Neural cell (in vitro differentiated cells): ENCODE measurements around the gene C1orf226. TPM values are rescaled to one million over a fixed set of nuclear protein-coding genes. Genes with fewer than 3 reads are reported as not detected.

ENCODE experiments used
- H2AFZ ChIP-seq: fragments of 200-600, 300-800 bp; sonication (generic), shearing (Covaris generic); 2 replicates; pipeline ENCODE4 v1.6.0; 2014; ENCODE audit warnings: low read depth, mild to moderate bottlenecking, antibody characterized with exemption, low read length, moderate library complexity
- H3F3A ChIP-seq: fragments of 200-600 bp; shearing (Covaris generic); 2 replicates; pipeline ENCODE4 v1.6.1; 2016; ENCODE audit warnings: mild to moderate bottlenecking, moderate library complexity, mixed read lengths, antibody characterized with exemption, low read length; ENCODE audit not compliant: insufficient read depth, poor library complexity, severe bottlenecking
- H3K27ac ChIP-seq: fragments of 200-600, 300-800 bp; sonication (generic), shearing (Covaris generic); 2 replicates; pipeline ENCODE4 v1.5.1; 2014; ENCODE audit warnings: mild to moderate bottlenecking, low read length, moderate library complexity
- H3K27me3 ChIP-seq: fragments of 300-800, 200-600 bp; sonication (generic), shearing (Covaris generic); 2 replicates; pipeline ENCODE4 v1.6.0; 2014; ENCODE audit warnings: mild to moderate bottlenecking, low read depth, low read length, moderate library complexity; ENCODE audit not compliant: insufficient read depth
- H3K36me3 ChIP-seq: fragments of 300-800, 200-600 bp; sonication (generic), shearing (Covaris generic); 2 replicates; pipeline ENCODE4 v1.5.1; 2014; ENCODE audit warnings: mild to moderate bottlenecking, antibody characterized with exemption, low read length, moderate library complexity; ENCODE audit not compliant: insufficient read depth
- H3K4me2 ChIP-seq: fragments of 300-800, 200-600 bp; sonication (generic), shearing (Covaris generic); 2 replicates; pipeline ENCODE4 v1.6.0; 2014; ENCODE audit warnings: mild to moderate bottlenecking, low read length
- H3K4me3 ChIP-seq: fragments of 300-800, 200-600 bp; sonication (generic), shearing (Covaris generic); 2 replicates; pipeline ENCODE4 v1.5.1; 2014; ENCODE audit warnings: mild to moderate bottlenecking, low read length, moderate library complexity
- H3K79me2 ChIP-seq: fragments of 200-600 bp; shearing (Covaris generic); replicated peaks from 2 replicates; pipeline ENCODE4 v1.6.0; 2014; ENCODE audit warnings: mild to moderate bottlenecking, low read length, moderate library complexity; ENCODE audit not compliant: insufficient read depth
- H3K9ac ChIP-seq: fragments of 300-800, 200-600 bp; sonication (generic), shearing (Covaris generic); 2 replicates; pipeline ENCODE4 v1.6.1; 2016; ENCODE audit warnings: mild to moderate bottlenecking, low read length, mixed read lengths
- H3K9me2 ChIP-seq: fragments of 200-600 bp; shearing (Covaris generic); 2 replicates; pipeline ENCODE4 v1.6.1; 2016; ENCODE audit warnings: mild to moderate bottlenecking, low read length, mixed read lengths; ENCODE audit not compliant: insufficient read depth
- H3K9me3 ChIP-seq: fragments of 200-600, 300-800 bp; sonication (generic), shearing (Covaris generic); 2 replicates; pipeline ENCODE4 v1.6.1; 2016; ENCODE audit warnings: mild to moderate bottlenecking, mixed run types, low read length, moderate library complexity, mixed read lengths
- H4K20me1 ChIP-seq: fragments of 200-600 bp; shearing (Covaris generic); 2 replicates; pipeline ENCODE4 v1.6.1; 2016; ENCODE audit warnings: mild to moderate bottlenecking, mixed run types; ENCODE audit not compliant: insufficient read depth
- CTCF ChIP-seq: fragments of 450-650 bp; IDR thresholded peaks from 2 replicates; pipeline ENCODE4 v1.5.1; 2014; ENCODE audit warnings: antibody characterized with exemption, mild to moderate bottlenecking, moderate library complexity; ENCODE audit not compliant: poor library complexity, severe bottlenecking
- EP300 ChIP-seq: fragments of 450-650 bp; conservative IDR thresholded peaks from 2 replicates; pipeline ENCODE4 v1.6.1; 2014; ENCODE audit warnings: antibody characterized with exemption, mild to moderate bottlenecking, moderate library complexity; ENCODE audit not compliant: poor library complexity, severe bottlenecking
- EZH2 ChIP-seq: fragments of 200-600, 300-800 bp; shearing (Covaris generic), sonication (generic); IDR thresholded peaks from 2 replicates; pipeline ENCODE4 v1.6.1; 2014; ENCODE audit warnings: antibody characterized with exemption, low read length, borderline replicate concordance, mild to moderate bottlenecking; ENCODE audit not compliant: insufficient read depth, poor library complexity, severe bottlenecking
- MXI1 ChIP-seq: fragments of 450-650 bp; conservative IDR thresholded peaks from 2 replicates; pipeline ENCODE4 v1.6.1; 2014; ENCODE audit warnings: antibody characterized with exemption, mild to moderate bottlenecking; ENCODE audit not compliant: poor library complexity, severe bottlenecking
- POLR2AphosphoS5 ChIP-seq: IDR thresholded peaks from 2 replicates; pipeline ENCODE4 v1.6.1; 2012
- RAD21 ChIP-seq: fragments of 450-650 bp; conservative IDR thresholded peaks from 2 replicates; pipeline ENCODE4 v1.6.1; 2014; ENCODE audit warnings: antibody characterized with exemption, mild to moderate bottlenecking, moderate library complexity
- REST ChIP-seq: IDR thresholded peaks from 2 replicates; pipeline ENCODE4 v1.6.1; 2012; ENCODE audit warnings: borderline replicate concordance
- SMC3 ChIP-seq: fragments of 450-650 bp; conservative IDR thresholded peaks from 2 replicates; pipeline ENCODE4 v1.6.1; 2014; ENCODE audit warnings: antibody characterized with exemption, mild to moderate bottlenecking, moderate library complexity; ENCODE audit not compliant: poor library complexity
- TAF1 ChIP-seq: IDR thresholded peaks from 2 replicates; pipeline ENCODE4 v1.6.1; 2012; ENCODE audit warnings: low read depth
- polyA plus RNA-seq: library from polyadenylated mRNA; depleted of rRNA; stranded (reverse); fragments of >200 nt; gene quantifications from 2 replicates; pipeline ENCODE4 v1.2.3, GENCODE V29; 2014

The C1orf226 gene
- polyA plus RNA-seq, 1 donor from 2014 or later = 6.7 TPM

GRCh38 chr1:162405800-162406199 is 24.3 kb downstream of the C1orf226 start:
- Histone ChIP-seq H3K9ac (no peak overlapping the region), H3K4me3 (no peak overlapping the region), H3K4me2 (no peak overlapping the region), H3K27me3 (no peaks in the 10 kb centered on the region), H3K79me2 (no peaks in the 10 kb centered on the region), H3F3A (no peaks in the 10 kb centered on the region), H3K36me3 (no peaks in the 10 kb centered on the region), H4K20me1 (no peaks in the 10 kb centered on the region), H2AFZ (no peak overlapping the region), H3K9me3 (no peaks in the 10 kb centered on the region), H3K27ac (no peak overlapping the region), H3K9me2 (no peaks in the 10 kb centered on the region)
- TF ChIP-seq REST = no peak
- no peak for TF ChIP-seq RAD21
- no peak for TF ChIP-seq TAF1
- no peak for TF ChIP-seq EZH2
- TF ChIP-seq SMC3 = no peak
- no peak for TF ChIP-seq EP300
- TF ChIP-seq MXI1 = no peak
- no peak for TF ChIP-seq POLR2AphosphoS5
- no peak for TF ChIP-seq CTCF

- no peak overlapping the region for H2AFZ ChIP-seq
Measured at GRCh38 chr1:162406811-162407210, 25.3 kb downstream of the C1orf226 start.

More at GRCh38 chr1:162406811-162407210, 25.3 kb downstream of the C1orf226 start:
- H3K4me2 ChIP-seq = no peak overlapping the region
- H3K36me3 ChIP-seq = no peaks in the 10 kb centered on the region
- no peaks in the 10 kb centered on the region for H3K9me3 ChIP-seq
- TF ChIP-seq RAD21 (no peak), REST (no peak), POLR2AphosphoS5 (no peak), EZH2 (no peak), EP300 (no peak), CTCF (no peak), MXI1 (no peak), SMC3 (no peak), TAF1 (no peak)
- H4K20me1 ChIP-seq = no peaks in the 10 kb centered on the region
- H3K27ac ChIP-seq = no peak overlapping the region
- H3K9ac ChIP-seq = no peak overlapping the region
- no peaks in the 10 kb centered on the region for H3K79me2 ChIP-seq
- no peaks in the 10 kb centered on the region for H3K9me2 ChIP-seq
- no peaks in the 10 kb centered on the region for H3K27me3 ChIP-seq
- no peak overlapping the region for H3K4me3 ChIP-seq
- no peaks in the 10 kb centered on the region for H3F3A ChIP-seq
